ENCODE data around the gene DIAPH2. TPM values are rescaled to one million over a fixed set of nuclear protein-coding genes. Genes with fewer than 3 reads are reported as not detected.

DIAPH2 gene
- total RNA-seq, 1 experiment from 2014 or later = 15.9 TPM

DNA sequence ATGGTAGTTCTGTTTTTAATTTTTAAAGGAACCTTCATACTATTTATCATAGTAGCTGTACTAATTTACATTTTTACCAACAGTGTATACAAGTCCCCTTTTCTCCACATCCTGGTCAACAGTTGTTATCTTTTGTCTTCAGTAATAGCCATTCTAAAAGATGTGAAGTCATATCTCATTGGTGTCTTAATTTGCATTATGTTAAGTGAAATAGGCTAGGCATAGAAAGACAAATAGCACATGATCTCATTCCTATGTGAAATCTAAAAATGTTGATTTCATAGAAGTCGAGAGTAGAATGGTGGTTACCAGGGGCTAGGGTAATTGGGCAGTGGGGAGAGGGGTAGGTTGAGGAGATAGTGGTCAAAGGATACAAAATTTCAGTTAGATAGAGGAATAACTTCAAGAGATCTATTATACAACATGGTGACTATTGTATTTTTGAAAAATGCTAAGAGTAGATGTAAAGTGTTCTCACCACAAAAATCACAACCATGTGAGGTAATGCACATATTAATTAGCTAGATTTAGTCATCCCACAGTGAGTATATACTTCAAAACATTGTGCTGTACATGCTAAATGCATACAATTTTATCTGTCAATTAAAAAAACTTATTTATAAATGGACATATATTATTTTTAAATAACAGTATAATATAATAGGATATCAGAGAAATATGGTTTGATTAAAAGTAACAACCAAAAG, 58.9 kb downstream of the DIAPH2 start:
- H3K4me1 Mint-ChIP-seq = no peaks in the 10 kb centered on the region
- H3K27me3 Mint-ChIP-seq (ENCODE audit: low read depth) = no peaks in the 10 kb centered on the region
- no peaks in the 10 kb centered on the region for H3K9me3 Mint-ChIP-seq
- DNase-seq (ENCODE audit: low spot score) (no peak), ATAC-seq (no peak)
- POLR2A ChIA-PET = no interaction called here
- CTCF ChIA-PET = no interaction called here
- TF ChIP-seq SOX15 (CRISPR knock-in tag; IDR thresholded peaks at IDR 0.05) (no peak), ZNF121 (CRISPR knock-in tag; IDR thresholded peaks at IDR 0.05) (no peak), CBFB (CRISPR knock-in tag; IDR thresholded peaks at IDR 0.05; ENCODE audit: low read depth) (no peak), GTF2I (CRISPR knock-in tag; conservative IDR thresholded peaks at IDR 0.05) (no peak), CTCF (IDR thresholded peaks at IDR 0.05) (no peak)
- TF ChIP-seq, protein P1, sequence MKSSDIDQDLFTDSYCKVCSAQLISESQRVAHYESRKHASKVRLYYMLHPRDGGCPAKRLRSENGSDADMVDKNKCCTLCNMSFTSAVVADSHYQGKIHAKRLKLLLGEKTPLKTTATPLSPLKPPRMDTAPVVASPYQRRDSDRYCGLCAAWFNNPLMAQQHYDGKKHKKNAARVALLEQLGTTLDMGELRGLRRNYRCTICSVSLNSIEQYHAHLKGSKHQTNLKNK (CRISPR knock-in tag; IDR thresholded peaks at IDR 0.05) = no peak
- no peaks in the 10 kb centered on the region for H3K36me3 Mint-ChIP-seq
- no peak overlapping the region for H3K27ac Mint-ChIP-seq
- no peak overlapping the region for H3K4me3 Mint-ChIP-seq

- no peak for TF ChIP-seq MYBL2 (CRISPR knock-in tag; IDR thresholded peaks at IDR 0.05)
- TF ChIP-seq RELA (CRISPR knock-in tag; IDR thresholded peaks at IDR 0.05; ENCODE audit: borderline replicate concordance) = no peak
- no peak for TF ChIP-seq ERG (CRISPR knock-in tag; IDR thresholded peaks at IDR 0.05)
- TF ChIP-seq MAX (CRISPR knock-in tag; IDR thresholded peaks at IDR 0.05) = no peak
- TF ChIP-seq ZSCAN18 (CRISPR knock-in tag; IDR thresholded peaks at IDR 0.05) = no peak
- TF ChIP-seq PREB (CRISPR knock-in tag; IDR thresholded peaks at IDR 0.05; ENCODE audit: borderline replicate concordance) = no peak
- no peak for TF ChIP-seq TCF7 (CRISPR knock-in tag; IDR thresholded peaks at IDR 0.05; ENCODE audit: low read depth)
- TF ChIP-seq CREM (CRISPR knock-in tag; IDR thresholded peaks at IDR 0.05) = no peak
- TF ChIP-seq SOX15 (CRISPR knock-in tag; IDR thresholded peaks at IDR 0.05) = no peak
- no peak for TF ChIP-seq IRF2 (CRISPR knock-in tag; IDR thresholded peaks at IDR 0.05; ENCODE audit: borderline replicate concordance, low read depth)
- TF ChIP-seq, protein P2, sequence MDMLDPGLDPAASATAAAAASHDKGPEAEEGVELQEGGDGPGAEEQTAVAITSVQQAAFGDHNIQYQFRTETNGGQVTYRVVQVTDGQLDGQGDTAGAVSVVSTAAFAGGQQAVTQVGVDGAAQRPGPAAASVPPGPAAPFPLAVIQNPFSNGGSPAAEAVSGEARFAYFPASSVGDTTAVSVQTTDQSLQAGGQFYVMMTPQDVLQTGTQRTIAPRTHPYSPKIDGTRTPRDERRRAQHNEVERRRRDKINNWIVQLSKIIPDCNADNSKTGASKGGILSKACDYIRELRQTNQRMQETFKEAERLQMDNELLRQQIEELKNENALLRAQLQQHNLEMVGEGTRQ (CRISPR knock-in tag; IDR thresholded peaks at IDR 0.05) = no peak
- TF ChIP-seq, protein P3, sequence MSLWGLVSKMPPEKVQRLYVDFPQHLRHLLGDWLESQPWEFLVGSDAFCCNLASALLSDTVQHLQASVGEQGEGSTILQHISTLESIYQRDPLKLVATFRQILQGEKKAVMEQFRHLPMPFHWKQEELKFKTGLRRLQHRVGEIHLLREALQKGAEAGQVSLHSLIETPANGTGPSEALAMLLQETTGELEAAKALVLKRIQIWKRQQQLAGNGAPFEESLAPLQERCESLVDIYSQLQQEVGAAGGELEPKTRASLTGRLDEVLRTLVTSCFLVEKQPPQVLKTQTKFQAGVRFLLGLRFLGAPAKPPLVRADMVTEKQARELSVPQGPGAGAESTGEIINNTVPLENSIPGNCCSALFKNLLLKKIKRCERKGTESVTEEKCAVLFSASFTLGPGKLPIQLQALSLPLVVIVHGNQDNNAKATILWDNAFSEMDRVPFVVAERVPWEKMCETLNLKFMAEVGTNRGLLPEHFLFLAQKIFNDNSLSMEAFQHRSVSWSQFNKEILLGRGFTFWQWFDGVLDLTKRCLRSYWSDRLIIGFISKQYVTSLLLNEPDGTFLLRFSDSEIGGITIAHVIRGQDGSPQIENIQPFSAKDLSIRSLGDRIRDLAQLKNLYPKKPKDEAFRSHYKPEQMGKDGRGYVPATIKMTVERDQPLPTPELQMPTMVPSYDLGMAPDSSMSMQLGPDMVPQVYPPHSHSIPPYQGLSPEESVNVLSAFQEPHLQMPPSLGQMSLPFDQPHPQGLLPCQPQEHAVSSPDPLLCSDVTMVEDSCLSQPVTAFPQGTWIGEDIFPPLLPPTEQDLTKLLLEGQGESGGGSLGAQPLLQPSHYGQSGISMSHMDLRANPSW (CRISPR knock-in tag; conservative IDR thresholded peaks at IDR 0.05; ENCODE audit: low read depth) = no peak
- no peak for TF ChIP-seq GTF2I (CRISPR knock-in tag; conservative IDR thresholded peaks at IDR 0.05)
- no peak for TF ChIP-seq ATF1 (CRISPR knock-in tag; IDR thresholded peaks at IDR 0.05)
- no peak for TF ChIP-seq NR3C1 (CRISPR knock-in tag; conservative IDR thresholded peaks at IDR 0.05; ENCODE audit: low read depth)
- no peak for TF ChIP-seq ELF4 (CRISPR knock-in tag; IDR thresholded peaks at IDR 0.05; ENCODE audit: low read depth)
- no peak for TF ChIP-seq GRHL2 (CRISPR knock-in tag; IDR thresholded peaks at IDR 0.05; ENCODE audit: insufficient replicate concordance, severe bottlenecking)
- TF ChIP-seq, protein P4, sequence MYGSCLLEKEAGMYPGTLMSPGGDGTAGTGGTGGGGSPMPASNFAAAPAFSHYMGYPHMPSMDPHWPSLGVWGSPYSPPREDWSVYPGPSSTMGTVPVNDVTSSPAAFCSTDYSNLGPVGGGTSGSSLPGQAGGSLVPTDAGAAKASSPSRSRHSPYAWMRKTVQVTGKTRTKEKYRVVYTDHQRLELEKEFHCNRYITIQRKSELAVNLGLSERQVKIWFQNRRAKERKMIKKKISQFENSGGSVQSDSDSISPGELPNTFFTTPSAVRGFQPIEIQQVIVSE (CRISPR knock-in tag; IDR thresholded peaks at IDR 0.05; ENCODE audit: borderline replicate concordance) = no peak
- Mint-ChIP-seq H3K36me3 (peaks cover 3% of the 10 kb centered on the region), H3K4me3 (no peak overlapping the region), H3K4me1 (no peaks in the 10 kb centered on the region), H3K27ac (no peak overlapping the region), H3K27me3 (ENCODE audit: low read depth) (no peaks in the 10 kb centered on the region), H3K9me3 (peaks cover 4% of the 10 kb centered on the region)
- ChIA-PET CTCF (no interaction called here), POLR2A (no interaction called here)
- DNase-seq (ENCODE audit: low spot score) (no peak), ATAC-seq (no peak)
Observed at GRCh38 chrX:96752781-96753180, 68.1 kb downstream of the DIAPH2 start.
